H9 (cell line): ENCODE measurements around the gene CDC20. TPM values are rescaled to one million over a fixed set of nuclear protein-coding genes. Genes with fewer than 3 reads are reported as not detected.

ENCODE experiments used
- DNase-seq: peaks from one replicate; pipeline ENCODE4 v3.0.0-alpha.2; 2017
- H2AFZ ChIP-seq: one replicate; pipeline ENCODE4 v1.6.1; 2013; ENCODE audit warnings: mild to moderate bottlenecking, low read length, control low read depth, moderate library complexity
- H2AK5ac ChIP-seq: 2 replicates; pipeline ENCODE4 v1.6.1; 2013; ENCODE audit warnings: low read length, control low read depth, mixed read lengths; ENCODE audit not compliant: insufficient read length
- H2BK120ac ChIP-seq: one replicate; pipeline ENCODE4 v1.6.1; 2013; ENCODE audit warnings: low read depth, mild to moderate bottlenecking, low read length, control low read depth, inconsistent platforms; ENCODE audit not compliant: poor library complexity, severe bottlenecking
- H2BK12ac ChIP-seq: 2 replicates; pipeline ENCODE4 v1.6.1; 2013; ENCODE audit warnings: low read length, control low read depth, mixed read lengths, low read depth; ENCODE audit not compliant: insufficient read length
- H2BK15ac ChIP-seq: 2 replicates; pipeline ENCODE4 v1.6.1; 2013; ENCODE audit warnings: low read depth, low read length, control low read depth
- H2BK20ac ChIP-seq: one replicate; pipeline ENCODE4 v1.6.1; 2013; ENCODE audit warnings: low read depth, mild to moderate bottlenecking, low read length, control low read depth, inconsistent platforms; ENCODE audit not compliant: poor library complexity, severe bottlenecking
- H2BK5ac ChIP-seq: 2 replicates; pipeline ENCODE4 v1.6.1; 2013; ENCODE audit warnings: low read length, control low read depth, mixed read lengths; ENCODE audit not compliant: insufficient read length
- H3K14ac ChIP-seq: 2 replicates; pipeline ENCODE4 v1.6.1; 2013; ENCODE audit warnings: low read length, control low read depth; ENCODE audit not compliant: insufficient read depth
- H3K18ac ChIP-seq: 2 replicates; pipeline ENCODE4 v1.6.1; 2013; ENCODE audit warnings: low read depth, mild to moderate bottlenecking, mixed read lengths, low read length, control low read depth; ENCODE audit not compliant: insufficient read length
- H3K23ac ChIP-seq: 2 replicates; pipeline ENCODE4 v1.6.1; 2013; ENCODE audit warnings: low read length, control low read depth, mixed read lengths, low read depth; ENCODE audit not compliant: insufficient read length
- H3K23me2 ChIP-seq: 2 replicates; pipeline ENCODE4 v1.6.1; 2013; ENCODE audit warnings: low read depth, mild to moderate bottlenecking, mixed read lengths, low read length, control low read depth; ENCODE audit not compliant: insufficient read length, poor library complexity, severe bottlenecking
- H3K27ac ChIP-seq: 2 replicates; pipeline ENCODE4 v1.5.1; 2013; ENCODE audit warnings: low read length, control low read depth, mixed read lengths, low read depth; ENCODE audit not compliant: insufficient read length
- H3K27me3 ChIP-seq: 2 replicates; pipeline ENCODE4 v1.6.1; 2013; ENCODE audit warnings: low read length, control low read depth, inconsistent platforms; ENCODE audit not compliant: insufficient read depth
- H3K4ac ChIP-seq: 2 replicates; pipeline ENCODE4 v1.6.1; 2013; ENCODE audit warnings: low read depth, mild to moderate bottlenecking, control low read depth, inconsistent platforms, low read length, moderate library complexity
- H3K4me1 ChIP-seq: 2 replicates; pipeline ENCODE4 v1.6.1; 2013; ENCODE audit warnings: low read length, control low read depth, inconsistent platforms; ENCODE audit not compliant: insufficient read depth
- H3K4me2 ChIP-seq: 2 replicates; pipeline ENCODE4 v1.6.1; 2013; ENCODE audit warnings: low read length, control low read depth, mixed read lengths; ENCODE audit not compliant: insufficient read length, insufficient read depth
- H3K56ac ChIP-seq: 2 replicates; pipeline ENCODE4 v1.6.1; 2013; ENCODE audit warnings: low read depth, mild to moderate bottlenecking, mixed read lengths, low read length, control low read depth; ENCODE audit not compliant: insufficient read length
- H3K79me1 ChIP-seq: 2 replicates; pipeline ENCODE4 v1.6.1; 2013; ENCODE audit warnings: low read depth, mild to moderate bottlenecking, moderate library complexity, low read length, control low read depth, inconsistent platforms; ENCODE audit not compliant: insufficient read depth, poor library complexity, severe bottlenecking
- H3K79me2 ChIP-seq: 2 replicates; pipeline ENCODE4 v1.6.1; 2013; ENCODE audit warnings: low read length, control low read depth, inconsistent platforms; ENCODE audit not compliant: insufficient read depth
- H3K9ac ChIP-seq: 2 replicates; pipeline ENCODE4 v1.6.1; 2013; ENCODE audit warnings: low read length, control low read depth, mixed read lengths; ENCODE audit not compliant: insufficient read length; ENCODE audit errors: extremely low read depth
- H3K9me3 ChIP-seq: one replicate; pipeline ENCODE4 v1.6.1; 2013; ENCODE audit warnings: low read depth, low read length, inconsistent platforms; ENCODE audit not compliant: control insufficient read depth
- H3T11ph ChIP-seq: one replicate; pipeline ENCODE4 v1.6.1; 2013; ENCODE audit warnings: mild to moderate bottlenecking, low read length, control low read depth, inconsistent platforms
- H4K20me1 ChIP-seq: one replicate; pipeline ENCODE4 v1.6.1; 2013; ENCODE audit not compliant: control insufficient read depth, insufficient read length, insufficient read depth
- H4K5ac ChIP-seq: 2 replicates; pipeline ENCODE4 v1.6.1; 2013; ENCODE audit warnings: low read depth, mild to moderate bottlenecking, mixed read lengths, low read length, control low read depth; ENCODE audit not compliant: insufficient read length
- H4K8ac ChIP-seq: replicated peaks from 2 replicates; pipeline ENCODE4 v1.6.1; 2013; ENCODE audit warnings: low read length, control low read depth, mixed read lengths, low read depth; ENCODE audit not compliant: insufficient read length
- H4K91ac ChIP-seq: 2 replicates; pipeline ENCODE4 v1.6.1; 2013; ENCODE audit warnings: low read depth, mild to moderate bottlenecking, moderate library complexity, mixed read lengths, low read length, control low read depth; ENCODE audit not compliant: insufficient read length
- H3K27ac Mint-ChIP-seq, 3 experiments: 2 replicates in 2 of 3; 3 replicates in 1 of 3; pipeline ENCODE4 v1.8.0; 2020 to 2021; ENCODE audit warnings: mixed read lengths in 3 of 3, mild to moderate bottlenecking in 1 of 3, moderate library complexity in 1 of 3
- H3K27me3 Mint-ChIP-seq: 2 replicates; pipeline ENCODE4 v1.8.0; 2021; ENCODE audit warnings: low read depth, mild to moderate bottlenecking, moderate library complexity, mixed read lengths
- H3K36me3 Mint-ChIP-seq, 3 experiments: 2 replicates in 2 of 3; 3 replicates in 1 of 3; pipeline ENCODE4 v1.8.0; 2020 to 2021; ENCODE audit warnings: low read depth in 3 of 3, mixed read lengths in 3 of 3; ENCODE audit not compliant: insufficient read depth in 1 of 3
- H3K4me1 Mint-ChIP-seq, 2 experiments: 2 replicates each; pipeline ENCODE4 v1.8.0; 2020; ENCODE audit warnings: mixed read lengths in 2 of 2
- H3K4me3 Mint-ChIP-seq, 2 experiments: 2 replicates in 1 of 2; 3 replicates in 1 of 2; pipeline ENCODE4 v1.8.0; 2020 to 2021; ENCODE audit warnings: mild to moderate bottlenecking in 2 of 2, mixed read lengths in 2 of 2, moderate library complexity in 1 of 2
- H3K9me3 Mint-ChIP-seq, 2 experiments: 2 replicates in 1 of 2; 3 replicates in 1 of 2; pipeline ENCODE4 v1.8.0; 2020; ENCODE audit warnings: mild to moderate bottlenecking in 2 of 2, mixed read lengths in 2 of 2, moderate library complexity in 1 of 2
- WGBS: extraction: QIAGEN DNeasy Blood & Tissue Kit; methylation state at CpG from one replicate; pipeline ENCODE4 v1.1.7; 2013; ENCODE audit warnings: missing lambda C conversion rate, low lambda C conversion rate, mixed read lengths; ENCODE audit not compliant: insufficient read length; ENCODE audit errors: extremely low coverage; 5-methylcytosine and 5-hydroxymethylcytosine counted together
- total RNA-seq: library from RNA; stranded (reverse); gene quantifications from 2 replicates; pipeline ENCODE4 v1.2.1, GENCODE V29; 2021
- TF ChIP-seq, protein P1 (sequence below): fragments of 200-600 bp; sonication (generic); conservative IDR thresholded peaks from 3 replicates; pipeline ENCODE4 v1.8.0; 2021; ENCODE audit warnings: antibody characterized with exemption, mild to moderate bottlenecking

CDC20 gene
- total RNA-seq, 1 experiment from 2014 or later, result 246 TPM

DNA sequence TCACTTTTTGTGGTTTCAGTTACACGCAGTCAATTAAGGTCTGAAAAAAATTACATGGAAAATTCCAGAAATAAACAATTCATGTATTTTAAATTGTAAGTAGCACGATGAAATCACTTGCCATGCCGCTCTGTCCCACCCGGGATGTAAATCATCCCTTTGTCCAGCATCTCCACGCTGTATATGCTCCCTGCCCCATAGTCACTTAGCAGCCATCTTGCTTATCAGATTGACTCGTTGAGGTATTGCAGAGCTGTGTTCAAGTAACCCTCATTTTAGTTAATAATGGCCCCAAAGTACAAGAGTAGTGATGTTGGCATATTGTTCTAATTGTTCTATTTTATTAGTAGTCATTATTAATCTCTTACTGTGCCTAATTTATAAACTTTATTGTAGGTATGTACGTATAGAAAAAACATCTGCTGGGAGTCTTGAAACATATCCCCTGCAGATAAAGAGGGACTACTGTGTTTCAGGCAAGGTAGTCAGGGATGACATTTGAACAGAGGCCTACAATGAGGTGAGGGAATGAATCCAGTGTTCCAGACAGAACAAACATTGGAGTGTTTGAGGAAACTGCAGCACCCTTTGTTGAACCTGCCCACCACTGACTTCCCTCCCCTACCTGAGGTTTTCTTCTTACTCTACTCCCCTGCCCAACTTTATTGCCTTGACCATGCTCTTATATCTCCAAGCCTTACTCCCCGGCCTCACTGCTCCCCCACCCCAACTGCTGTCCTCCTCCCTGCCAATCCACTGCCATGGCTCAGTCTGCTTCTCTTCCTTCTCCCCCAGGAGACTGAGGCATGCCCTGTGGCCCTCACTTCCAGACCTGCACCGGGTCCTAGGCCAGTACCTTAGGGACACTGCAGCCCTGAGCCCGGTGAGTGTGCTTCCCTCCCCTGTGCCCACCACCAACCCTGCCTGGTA, 7.1 kb upstream of the CDC20 start:
- no peak overlapping the region for H2AFZ ChIP-seq
- H3K23ac ChIP-seq, result no peak overlapping the region
- H3K9ac ChIP-seq, result no peak overlapping the region
- peaks cover 22 to 36% of the 10 kb centered on the region in 2 experiments for H3K4me1 Mint-ChIP-seq
- no peak overlapping the region for H4K91ac ChIP-seq
- H3K79me2 ChIP-seq, result no peaks in the 10 kb centered on the region
- no peak overlapping the region for H2BK15ac ChIP-seq
- H2BK5ac ChIP-seq, result no peak overlapping the region
- H4K5ac ChIP-seq, result no peak overlapping the region
- H2BK120ac ChIP-seq, result no peak overlapping the region
- H3K23me2 ChIP-seq, result peaks cover 10% of the 10 kb centered on the region
- H3K27me3 ChIP-seq, result peaks cover 4% of the 10 kb centered on the region
- no peak overlapping the region for H3K4ac ChIP-seq
- H2AK5ac ChIP-seq, result no peak overlapping the region
- WGBS, result no CpG with 5 or more reads among the region's 10 CpGs
- no peaks in the 10 kb centered on the region for H4K20me1 ChIP-seq
- H4K8ac ChIP-seq, result no peak overlapping the region
- no peak overlapping the region for H3K4me2 ChIP-seq
- no peak overlapping the region for H3K4me3 Mint-ChIP-seq
- H3K27ac Mint-ChIP-seq, result no peak overlapping the region; a peak in 1 of 7 replicates
- TF ChIP-seq, protein P1, sequence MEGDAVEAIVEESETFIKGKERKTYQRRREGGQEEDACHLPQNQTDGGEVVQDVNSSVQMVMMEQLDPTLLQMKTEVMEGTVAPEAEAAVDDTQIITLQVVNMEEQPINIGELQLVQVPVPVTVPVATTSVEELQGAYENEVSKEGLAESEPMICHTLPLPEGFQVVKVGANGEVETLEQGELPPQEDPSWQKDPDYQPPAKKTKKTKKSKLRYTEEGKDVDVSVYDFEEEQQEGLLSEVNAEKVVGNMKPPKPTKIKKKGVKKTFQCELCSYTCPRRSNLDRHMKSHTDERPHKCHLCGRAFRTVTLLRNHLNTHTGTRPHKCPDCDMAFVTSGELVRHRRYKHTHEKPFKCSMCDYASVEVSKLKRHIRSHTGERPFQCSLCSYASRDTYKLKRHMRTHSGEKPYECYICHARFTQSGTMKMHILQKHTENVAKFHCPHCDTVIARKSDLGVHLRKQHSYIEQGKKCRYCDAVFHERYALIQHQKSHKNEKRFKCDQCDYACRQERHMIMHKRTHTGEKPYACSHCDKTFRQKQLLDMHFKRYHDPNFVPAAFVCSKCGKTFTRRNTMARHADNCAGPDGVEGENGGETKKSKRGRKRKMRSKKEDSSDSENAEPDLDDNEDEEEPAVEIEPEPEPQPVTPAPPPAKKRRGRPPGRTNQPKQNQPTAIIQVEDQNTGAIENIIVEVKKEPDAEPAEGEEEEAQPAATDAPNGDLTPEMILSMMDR, result no peak
- H3K18ac ChIP-seq, result no peak overlapping the region
- peaks cover 12% of the 10 kb centered on the region for H3K27me3 Mint-ChIP-seq
- no peak overlapping the region for H3K14ac ChIP-seq
- no peaks in the 10 kb centered on the region for H3K79me1 ChIP-seq
- no peak for DNase-seq
- H3K27ac ChIP-seq, result no peak overlapping the region
- no peaks in the 10 kb centered on the region for H3K9me3 ChIP-seq
- no peak overlapping the region for H2BK20ac ChIP-seq
- H3K4me1 ChIP-seq, result peaks cover 5% of the 10 kb centered on the region
- H2BK12ac ChIP-seq, result no peak overlapping the region
- H3K9me3 Mint-ChIP-seq, result no peaks in the 10 kb centered on the region; a peak in 1 of 5 replicates
- no peak overlapping the region for H3T11ph ChIP-seq
- H3K36me3 Mint-ChIP-seq, result peaks cover 0 to 8% (median 2%) of the 10 kb centered on the region in 3 experiments; a peak in 3 of 7 replicates
- H3K56ac ChIP-seq, result no peak overlapping the region
